HG03139 (cell line): ENCODE data around the gene FKBP1A.

Experiments
- ATAC-seq: cut with Tn5 transposase; IDR thresholded peaks from one replicate; pipeline ENCODE4 v1.9.1; 2021; ENCODE audit not compliant: unreplicated experiment

Gene FKBP1A

DNA sequence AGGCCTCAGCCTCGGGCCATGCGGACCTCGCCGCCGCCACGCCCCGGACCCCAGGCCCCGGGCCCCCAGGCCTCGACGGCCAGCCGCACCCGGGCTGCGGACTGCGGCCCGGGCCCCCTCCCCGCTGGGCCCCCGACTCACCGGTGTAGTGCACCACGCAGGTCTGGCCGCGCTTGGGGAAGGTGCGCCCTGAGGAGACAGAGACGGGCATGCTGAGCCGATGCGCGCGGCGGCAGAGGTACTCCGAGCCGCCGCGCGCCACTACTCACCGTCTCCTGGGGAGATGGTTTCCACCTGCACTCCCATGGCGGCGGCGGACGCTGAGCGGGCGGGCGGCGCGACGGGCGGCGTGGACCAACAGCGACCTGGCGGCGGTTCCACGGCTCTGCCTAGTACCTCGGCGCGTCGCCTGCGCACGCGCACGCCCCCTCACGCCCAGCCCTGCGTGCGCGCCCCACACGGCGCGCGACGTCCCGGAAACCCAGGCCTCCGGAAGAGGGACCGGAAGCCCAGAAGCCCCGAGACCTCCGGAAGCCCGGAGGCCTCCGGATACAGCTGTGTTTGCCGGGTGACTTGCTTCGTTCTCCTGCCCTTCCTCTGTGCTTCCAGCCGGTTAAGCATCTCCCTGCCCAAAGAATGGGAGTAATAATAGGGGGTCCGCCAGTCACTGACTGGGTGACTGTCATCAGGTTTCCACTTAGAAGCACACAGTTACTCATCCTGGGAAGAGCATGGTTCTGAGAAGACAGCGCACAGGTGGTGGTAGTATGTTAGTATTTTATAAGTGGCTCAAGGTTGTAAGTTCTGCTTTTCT, at the start of gene FKBP1A:
FKBP1A (minus strand) TSS at position 362 of the 814 bp plus-strand sequence; CDS start at position 306, 56 bp downstream.
- ATAC-seq, result peak; percentile 84

- no peak for ATAC-seq
Measured at GRCh38 chr20:1442304-1442703, 49.5 kb upstream of the FKBP1A start.

- no peak for ATAC-seq
Measured at GRCh38 chr20:1441133-1441532, 48.3 kb upstream of the FKBP1A start.

- ATAC-seq, result no peak
Measured at GRCh38 chr20:1440024-1440423, 47.2 kb upstream of the FKBP1A start.

DNA sequence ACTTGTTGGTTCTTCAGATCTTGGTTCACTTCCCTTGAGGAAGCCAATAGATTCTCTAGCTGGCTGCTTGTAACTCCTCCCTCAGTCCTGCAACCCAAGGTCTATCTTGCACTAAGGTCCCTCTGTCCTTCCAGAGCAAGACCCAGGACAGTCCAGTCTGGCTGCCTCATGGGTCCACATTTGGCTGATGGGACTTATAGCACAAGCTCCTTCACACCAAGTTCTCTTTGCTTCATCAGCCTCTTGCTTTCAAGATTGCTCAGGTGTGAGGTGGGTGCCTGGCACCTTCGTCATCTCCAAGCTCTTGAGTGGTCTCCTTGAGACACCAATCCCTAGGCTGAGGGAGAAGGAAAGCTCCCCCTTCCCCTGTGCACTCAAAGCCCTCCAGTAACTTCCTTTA, 45.5 kb upstream of the FKBP1A start:
- no peak for ATAC-seq

DNA sequence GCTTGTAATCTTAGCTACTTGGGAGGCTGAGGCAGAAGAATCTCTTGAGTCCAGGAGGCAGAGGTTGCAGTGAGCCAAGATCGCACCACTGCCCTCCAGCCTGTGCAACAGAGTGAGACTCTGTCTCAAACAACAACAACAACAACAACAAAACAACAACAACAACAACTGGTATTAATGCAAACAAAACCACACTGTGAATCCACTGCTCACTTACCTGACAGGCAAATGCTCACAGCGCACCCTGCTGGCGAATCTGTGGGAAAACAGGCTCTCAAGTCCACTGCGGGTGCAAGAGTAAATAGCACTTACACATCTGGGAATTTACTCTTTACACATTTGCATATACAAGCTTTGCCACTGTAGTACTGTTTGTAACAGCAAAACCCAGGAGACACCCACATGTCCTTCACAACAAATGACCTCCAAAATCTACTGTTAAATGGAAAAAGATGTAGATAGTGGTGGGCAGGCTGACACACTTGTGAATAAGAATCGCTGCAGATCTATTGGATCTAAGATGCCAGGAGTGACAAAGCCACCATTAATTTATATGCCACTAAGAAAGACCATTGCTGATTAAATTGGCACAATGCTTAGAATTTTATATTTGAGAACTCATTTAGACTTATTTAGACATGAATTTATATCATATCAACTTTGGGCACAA, 44.5 kb upstream of the FKBP1A start:
- ATAC-seq, result no peak

DNA sequence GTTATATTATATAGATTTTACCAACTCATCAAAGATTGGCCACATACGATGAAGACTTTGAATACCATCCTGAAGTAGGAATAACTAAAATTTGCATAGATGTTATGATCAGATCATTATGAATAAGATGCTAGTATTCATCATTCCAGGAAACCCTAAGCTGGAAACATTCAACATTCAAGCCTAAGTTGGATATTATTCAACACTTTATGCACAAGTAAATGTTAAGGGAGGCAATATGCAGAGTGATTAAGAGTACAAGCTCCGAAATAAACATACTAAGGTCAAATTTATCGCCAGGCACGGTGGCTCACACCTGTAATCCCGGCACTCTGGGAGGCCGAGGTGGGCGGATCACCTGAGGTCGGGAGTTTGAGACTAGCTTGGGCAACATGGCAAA, 43.4 kb upstream of the FKBP1A start:
- no peak for ATAC-seq

DNA sequence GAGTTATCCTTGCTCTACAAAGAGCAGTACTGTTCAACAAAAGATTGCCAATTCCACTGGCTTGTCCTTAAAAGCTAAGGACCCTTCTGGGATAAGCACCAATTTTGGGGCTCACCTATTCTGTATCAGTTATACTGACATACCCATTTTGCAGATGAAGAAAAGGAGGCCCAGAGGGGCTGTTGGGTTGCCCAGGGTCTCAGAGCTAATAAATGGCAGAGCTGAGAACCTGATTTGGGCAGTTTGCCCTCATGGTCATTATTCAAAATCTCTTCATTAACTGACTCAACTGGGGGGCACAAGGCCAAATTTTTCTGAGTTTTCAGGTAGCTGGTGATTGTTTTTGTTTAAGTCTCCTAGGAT, 42.5 kb upstream of the FKBP1A start:
- ATAC-seq, result no peak

DNA sequence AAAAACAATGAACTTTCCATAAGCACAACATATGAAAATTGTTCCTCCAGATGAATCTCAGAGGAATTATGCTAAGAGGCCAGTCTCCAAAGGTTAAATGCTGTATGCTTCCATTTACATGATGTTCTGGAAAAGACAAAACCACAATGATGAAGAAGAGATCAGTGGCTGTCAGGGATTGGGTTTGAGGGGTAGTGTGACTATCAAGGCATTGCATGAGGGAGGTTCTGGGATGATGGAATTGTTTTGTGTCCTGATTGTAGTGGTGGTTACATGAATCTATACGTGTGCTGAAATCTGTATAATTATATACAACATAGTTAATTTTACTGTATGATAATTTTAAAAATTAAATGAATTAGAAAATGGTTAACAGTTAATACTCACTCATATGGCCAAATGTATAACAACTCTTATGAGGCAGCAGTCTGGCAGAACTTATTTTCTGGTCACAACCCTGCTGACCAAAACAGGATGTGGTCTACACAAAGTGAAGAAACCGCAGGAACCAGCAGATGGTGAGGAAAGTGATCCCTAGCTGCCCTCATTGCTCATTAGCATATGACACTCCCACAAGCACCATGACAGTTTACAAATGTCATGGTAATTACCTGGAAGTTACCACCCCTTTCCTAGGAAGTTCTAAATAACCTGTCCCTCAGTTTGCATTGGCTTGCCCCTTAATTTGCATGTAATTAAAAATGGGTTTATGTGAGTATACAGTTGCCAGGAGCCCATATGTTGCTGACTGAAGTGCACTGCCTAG, 41.9 kb upstream of the FKBP1A start:
- ATAC-seq, result peak; percentile 87

DNA sequence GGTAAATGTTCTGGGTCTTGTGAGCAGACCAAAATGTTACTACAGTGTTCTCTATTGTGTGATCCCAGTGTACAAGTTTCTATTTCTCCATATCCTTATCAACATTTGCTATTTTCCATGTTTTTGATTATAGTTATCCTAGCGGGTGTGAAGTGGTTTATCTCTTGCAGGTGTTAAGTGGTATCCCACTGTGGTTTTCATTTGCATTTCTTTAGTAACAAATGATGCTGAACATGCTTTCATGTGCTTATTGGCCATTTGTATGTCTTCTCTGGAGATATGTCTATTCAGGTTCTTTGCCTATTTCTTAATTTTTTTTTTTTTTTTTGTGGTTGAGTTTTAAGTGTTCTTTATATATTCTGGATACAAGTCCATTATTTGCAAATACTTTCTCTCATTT, 38.3 kb upstream of the FKBP1A start:
- ATAC-seq, result no peak

DNA sequence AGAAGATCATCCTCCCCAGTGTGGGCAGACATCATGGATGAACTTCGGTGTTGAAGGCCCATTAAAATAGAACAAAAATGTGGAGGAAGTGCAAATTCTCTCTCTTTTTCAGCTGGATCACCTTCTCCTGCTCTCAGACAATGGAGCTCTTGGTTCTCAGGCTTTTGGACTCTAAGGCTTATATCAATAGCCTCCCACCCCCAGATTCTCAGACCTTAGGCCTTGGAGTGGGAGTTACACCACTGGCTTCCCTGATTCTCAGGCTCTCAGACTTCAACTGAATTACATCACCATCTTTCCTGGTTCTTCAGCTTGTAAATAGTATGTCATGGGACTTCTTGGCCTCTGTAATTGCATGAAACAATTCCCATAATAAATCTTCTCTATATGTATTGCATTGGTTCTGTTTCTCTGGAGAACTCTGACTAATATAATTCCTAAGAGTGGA, 37.2 kb upstream of the FKBP1A start:
- no peak for ATAC-seq

DNA sequence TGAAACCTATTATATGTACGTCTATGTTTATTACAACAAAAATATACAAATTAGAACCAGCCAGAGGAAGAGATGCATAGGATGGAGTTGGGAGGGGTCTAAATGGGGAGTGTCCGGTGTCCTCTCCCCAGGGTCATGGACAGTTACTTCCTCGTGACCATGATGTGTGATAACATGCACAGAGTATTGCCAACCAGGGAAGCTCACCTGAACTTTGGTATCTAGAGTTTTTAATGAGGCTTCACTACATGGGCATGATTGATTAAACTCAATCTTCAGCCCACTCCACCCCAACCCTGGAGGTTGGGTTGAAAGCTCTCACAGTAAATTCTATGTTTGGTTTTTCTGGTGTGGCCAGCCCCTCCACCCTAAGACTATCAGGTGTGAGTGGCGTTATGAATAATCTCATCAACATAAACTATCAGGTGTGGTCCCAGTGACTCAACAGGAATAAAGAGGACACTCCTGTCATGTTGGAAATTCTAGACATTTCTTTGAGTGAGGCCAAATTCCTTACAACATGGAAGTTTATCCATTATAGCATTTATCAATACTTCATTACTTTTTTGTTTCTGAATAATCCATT, 36.4 kb upstream of the FKBP1A start:
- ATAC-seq, result no peak

- ATAC-seq, result no peak
Measured at GRCh38 chr20:1427457-1428054, 34.7 kb upstream of the FKBP1A start.

DNA sequence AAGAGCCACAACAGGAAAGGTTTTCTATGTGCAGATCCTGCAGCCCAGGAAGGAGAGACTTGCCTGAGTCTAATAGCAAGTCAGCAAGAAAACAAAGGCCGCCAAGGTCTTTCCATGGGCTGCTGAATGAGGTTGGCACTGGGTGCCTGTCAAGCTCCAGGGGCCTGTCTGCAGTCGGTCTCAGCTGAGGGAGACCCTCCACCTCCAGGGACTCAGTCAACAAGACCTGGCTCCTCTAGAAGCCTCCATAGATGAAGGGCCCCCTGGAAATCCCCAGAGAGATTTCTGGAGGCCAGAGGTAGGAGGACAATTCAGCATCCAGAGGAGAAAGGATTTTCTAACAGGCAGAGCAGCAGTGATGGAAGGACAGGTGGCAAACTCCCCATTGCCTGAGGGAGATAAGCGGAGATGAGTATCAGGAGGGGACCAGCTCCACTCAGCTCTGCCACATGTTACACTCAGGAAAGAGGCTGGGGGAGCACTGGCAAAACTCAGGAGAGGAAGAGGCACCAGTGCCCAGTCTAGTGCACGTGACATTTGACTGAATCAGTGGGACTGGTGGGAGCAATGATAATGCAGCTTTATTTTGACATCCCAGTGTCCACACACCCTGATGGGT, 33.5 kb upstream of the FKBP1A start:
- ATAC-seq, result no peak

DNA sequence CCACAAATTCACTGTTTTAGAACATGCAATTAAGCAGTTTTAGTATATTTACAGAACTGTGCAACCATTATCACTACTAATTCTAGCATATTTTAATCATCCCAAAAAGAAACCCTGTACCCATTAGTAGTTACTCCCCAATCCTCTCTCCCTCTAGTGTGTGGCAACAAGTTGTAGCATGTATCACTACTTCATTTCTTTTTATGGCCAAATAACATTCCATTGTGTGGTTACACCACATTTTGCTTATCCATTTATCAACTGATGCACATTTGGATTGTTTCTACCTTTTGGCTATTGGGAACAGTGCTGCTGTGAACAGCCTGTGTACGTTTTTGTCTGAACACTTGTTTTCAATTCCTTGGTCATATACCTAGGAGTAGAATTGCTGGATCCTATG, 31.5 kb upstream of the FKBP1A start:
- no peak for ATAC-seq

DNA sequence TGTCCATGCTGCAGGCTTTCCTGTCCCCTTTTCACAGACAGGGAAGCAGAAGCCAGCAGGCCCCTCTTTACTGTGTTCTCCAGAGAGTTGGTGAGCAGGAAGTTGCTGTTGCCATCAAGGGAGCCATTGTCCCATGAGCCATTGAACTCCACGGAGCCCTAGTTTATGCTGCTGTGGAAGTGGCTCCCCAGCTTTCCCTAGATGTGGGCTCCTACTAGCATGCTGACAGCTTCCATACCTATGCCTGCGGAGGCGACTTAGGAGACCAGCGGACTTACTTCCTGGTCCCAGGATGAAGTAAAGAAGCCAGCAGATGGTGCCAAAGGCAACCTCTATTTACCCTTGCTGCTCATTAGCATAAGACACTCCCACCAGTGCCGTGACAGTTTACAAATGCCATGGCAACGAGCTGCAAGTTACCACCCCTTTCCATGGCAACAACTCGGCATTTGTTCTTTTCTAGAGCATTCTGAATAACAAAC, 30.8 kb upstream of the FKBP1A start:
- no peak for ATAC-seq

- ATAC-seq, result no peak
Measured at GRCh38 chr20:1423206-1423605, 30.4 kb upstream of the FKBP1A start.

DNA sequence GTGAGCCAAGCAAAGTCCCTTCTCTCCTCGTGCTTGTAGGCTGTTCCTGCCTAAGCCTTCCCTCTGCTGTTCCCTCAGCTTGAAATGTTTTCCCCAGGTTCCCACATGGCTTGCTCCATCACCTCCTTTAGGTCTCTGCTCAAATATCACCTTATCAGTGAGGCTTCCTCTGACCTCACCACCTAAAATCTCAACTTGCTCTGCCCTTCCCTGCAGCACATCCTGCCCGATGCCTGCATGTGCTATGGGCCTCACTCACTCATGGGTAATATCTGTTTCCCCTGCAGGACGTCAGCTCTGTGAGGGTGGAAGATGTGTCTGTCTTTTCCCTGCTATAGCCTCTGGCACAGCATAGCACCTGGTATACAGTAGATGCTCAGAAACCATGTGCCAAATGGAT, 29.9 kb upstream of the FKBP1A start:
- ATAC-seq, result no peak

DNA sequence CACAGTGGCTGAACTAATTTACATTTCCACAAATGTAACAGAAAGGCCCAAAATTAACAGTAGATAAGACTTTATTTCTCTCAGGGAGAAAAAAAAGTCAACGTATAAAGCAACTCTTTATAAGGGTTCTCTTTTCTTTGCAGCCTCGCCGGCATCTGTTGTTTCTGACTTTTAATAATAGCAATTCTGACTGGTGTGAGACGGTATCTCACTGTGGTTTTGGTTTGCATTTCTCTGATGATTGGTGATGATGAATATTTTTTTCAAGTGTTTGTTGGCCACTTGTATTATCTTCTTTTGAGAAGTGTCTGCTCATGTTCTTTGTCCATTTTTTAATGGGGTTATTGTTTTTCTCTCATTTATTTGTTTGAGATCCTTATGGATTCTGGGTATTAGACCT, 27.2 kb upstream of the FKBP1A start:
- no peak for ATAC-seq

DNA sequence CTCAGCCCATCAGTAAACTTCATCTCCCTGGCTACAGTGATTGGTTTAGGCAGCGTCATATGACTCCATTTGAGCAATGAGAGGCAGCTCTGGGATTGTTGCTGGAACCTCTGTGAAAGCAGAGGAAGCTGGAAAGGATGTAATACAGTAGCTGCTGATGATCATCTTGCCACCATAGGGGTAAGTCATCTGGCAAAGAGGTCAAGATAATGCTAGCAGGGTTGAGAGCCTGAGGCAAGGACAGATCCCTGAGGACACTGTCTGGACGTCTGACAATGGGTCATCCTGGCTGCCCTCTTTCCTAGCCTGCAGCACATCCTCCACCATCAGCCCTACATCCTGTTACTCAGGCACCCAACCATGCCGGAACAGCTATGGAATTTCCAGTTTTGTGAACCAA, 25.5 kb upstream of the FKBP1A start:
- ATAC-seq, result no peak
